ENCODE measurements around the gene MICAL3.
"Not testable (repeated sequence)": the region's sequence is repeated elsewhere in the genome, so short reads cannot be mapped to it uniquely, and the experiment has no call there.

The MICAL3 gene, protein sequence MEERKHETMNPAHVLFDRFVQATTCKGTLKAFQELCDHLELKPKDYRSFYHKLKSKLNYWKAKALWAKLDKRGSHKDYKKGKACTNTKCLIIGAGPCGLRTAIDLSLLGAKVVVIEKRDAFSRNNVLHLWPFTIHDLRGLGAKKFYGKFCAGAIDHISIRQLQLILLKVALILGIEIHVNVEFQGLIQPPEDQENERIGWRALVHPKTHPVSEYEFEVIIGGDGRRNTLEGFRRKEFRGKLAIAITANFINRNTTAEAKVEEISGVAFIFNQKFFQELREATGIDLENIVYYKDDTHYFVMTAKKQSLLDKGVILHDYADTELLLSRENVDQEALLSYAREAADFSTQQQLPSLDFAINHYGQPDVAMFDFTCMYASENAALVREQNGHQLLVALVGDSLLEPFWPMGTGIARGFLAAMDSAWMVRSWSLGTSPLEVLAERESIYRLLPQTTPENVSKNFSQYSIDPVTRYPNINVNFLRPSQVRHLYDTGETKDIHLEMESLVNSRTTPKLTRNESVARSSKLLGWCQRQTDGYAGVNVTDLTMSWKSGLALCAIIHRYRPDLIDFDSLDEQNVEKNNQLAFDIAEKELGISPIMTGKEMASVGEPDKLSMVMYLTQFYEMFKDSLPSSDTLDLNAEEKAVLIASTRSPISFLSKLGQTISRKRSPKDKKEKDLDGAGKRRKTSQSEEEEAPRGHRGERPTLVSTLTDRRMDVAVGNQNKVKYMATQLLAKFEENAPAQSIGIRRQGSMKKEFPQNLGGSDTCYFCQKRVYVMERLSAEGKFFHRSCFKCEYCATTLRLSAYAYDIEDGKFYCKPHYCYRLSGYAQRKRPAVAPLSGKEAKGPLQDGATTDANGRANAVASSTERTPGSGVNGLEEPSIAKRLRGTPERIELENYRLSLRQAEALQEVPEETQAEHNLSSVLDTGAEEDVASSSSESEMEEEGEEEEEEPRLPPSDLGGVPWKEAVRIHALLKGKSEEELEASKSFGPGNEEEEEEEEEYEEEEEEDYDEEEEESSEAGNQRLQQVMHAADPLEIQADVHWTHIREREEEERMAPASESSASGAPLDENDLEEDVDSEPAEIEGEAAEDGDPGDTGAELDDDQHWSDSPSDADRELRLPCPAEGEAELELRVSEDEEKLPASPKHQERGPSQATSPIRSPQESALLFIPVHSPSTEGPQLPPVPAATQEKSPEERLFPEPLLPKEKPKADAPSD (N-terminal part only)

DNA sequence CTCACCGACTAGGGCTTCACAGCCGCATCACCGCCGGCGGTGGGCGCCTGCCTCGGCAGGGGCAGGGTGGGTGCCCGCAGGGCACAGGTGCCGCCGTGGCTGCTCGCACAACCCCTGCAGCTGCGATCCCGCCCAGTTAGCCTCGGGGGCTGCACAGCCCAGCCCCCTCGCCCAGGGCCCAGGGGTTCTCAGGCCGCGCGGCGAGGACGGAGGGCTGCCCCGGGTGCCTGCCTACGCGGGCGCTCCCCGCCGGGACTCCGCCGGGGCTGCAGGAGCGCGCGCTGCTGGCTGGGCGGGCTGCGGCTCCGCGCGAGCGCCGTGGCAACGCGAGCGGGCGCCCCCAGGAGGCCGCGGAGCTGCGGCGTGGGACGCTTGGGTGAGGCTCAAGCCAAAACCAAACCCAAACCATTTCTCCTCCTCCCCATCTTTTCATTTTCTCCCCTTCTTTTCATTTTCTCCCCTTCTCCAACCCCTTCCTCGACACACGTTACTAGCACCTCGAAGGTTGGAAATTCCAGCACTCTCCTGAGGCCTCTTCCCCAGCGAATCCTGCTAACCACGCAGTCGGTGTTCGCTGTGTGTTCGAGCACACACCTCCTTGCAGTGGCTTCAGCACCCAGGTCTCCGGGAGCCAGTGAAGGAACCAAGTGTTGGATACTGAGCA, at the start of gene MICAL3:
Gene MICAL3 (minus strand): TSS at position 286 of the 664 bp plus-strand sequence. CDS start 117,749 bp downstream, outside the sequence.
- peak; percentile 66 for DNase-seq

DNA sequence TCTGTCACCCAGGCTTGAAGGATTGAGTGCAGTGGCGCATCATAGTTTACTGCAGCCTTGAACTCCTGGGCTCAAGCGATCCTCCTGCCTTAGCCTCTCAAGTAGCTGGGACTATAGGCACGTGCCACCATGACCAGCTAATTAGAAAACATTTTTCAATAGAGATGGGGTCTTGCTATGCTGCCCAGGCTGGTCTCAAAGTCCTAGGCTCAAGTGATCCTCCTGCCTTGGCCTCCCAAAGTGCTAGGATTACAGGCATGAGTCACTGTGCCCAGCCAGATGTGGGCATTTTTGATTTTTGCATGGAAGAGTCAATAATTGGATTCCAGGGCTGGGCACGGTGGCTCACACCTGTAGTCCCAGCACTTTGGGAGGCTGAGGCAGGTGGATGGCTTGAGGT, 49.6 kb upstream of the MICAL3 start:
- not testable (repeated sequence) for DNase-seq

DNA sequence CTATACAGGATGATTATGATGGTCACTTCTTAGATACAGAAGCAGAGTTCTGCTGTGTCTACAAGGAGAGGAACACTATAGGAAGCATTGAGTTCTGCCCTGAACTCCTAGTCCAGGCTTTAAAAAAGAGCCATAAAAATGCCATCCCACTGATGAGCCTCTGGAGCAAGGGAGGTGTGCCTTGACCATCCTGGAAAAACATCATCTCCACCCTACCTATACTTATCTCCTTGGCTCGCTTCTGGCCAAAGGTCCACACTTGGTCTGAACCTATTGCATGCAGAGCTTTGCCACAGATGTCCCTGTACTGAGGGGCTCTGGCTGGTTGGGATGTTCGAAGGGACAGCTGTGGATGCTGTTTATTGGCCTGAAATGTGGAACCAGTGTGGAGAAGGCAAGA, 49.1 kb upstream of the MICAL3 start:
- no peak for DNase-seq

DNA sequence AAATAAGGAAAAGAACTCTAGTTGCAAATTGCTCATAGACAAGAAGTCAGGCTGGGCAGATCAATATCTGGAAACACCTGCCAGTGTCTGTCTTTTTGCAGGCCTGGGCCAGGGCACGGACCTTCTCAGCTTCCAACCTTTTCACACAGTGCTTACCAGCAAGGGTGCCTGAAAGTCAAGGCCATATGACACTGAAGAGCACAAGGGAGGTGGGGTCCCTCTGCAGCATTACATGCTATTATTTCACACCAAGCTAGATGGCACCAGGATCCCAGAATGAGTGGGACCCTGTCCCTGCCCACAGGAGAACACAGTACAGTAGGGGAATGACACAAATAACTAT, 47.6 kb upstream of the MICAL3 start:
- no peak for DNase-seq

DNA sequence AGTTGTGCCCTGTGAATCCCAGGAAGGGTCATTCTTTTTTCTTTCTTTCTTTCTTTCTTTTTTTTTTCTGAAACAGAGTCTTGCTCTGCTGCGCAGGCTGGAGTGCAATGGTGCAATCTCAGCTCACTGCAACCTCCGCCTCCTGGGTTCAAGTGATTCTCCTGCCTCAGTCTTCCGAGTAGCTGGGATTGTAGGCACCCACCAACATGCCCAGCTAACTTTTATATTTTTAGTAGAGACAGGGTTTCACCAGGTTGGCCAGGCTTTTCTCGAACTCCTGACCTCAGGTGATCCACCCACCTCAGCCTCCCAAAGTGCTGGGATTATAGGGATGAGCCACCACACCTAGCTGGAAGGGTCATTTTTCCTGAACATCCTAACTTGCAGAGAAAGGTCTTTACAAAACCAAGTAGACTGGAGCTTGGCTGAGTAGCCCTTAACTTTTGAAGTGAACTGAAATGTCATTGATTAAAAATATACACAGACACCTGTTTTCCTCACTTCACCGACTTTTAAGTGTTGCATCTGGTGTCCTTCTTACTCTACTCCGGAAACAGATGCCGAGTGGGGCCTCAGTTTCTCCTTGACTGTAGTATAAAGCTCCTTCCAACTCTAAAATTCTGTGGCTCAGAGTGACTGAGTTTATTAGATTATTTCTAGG, 47.1 kb upstream of the MICAL3 start:
- DNase-seq: not testable (repeated sequence)

DNA sequence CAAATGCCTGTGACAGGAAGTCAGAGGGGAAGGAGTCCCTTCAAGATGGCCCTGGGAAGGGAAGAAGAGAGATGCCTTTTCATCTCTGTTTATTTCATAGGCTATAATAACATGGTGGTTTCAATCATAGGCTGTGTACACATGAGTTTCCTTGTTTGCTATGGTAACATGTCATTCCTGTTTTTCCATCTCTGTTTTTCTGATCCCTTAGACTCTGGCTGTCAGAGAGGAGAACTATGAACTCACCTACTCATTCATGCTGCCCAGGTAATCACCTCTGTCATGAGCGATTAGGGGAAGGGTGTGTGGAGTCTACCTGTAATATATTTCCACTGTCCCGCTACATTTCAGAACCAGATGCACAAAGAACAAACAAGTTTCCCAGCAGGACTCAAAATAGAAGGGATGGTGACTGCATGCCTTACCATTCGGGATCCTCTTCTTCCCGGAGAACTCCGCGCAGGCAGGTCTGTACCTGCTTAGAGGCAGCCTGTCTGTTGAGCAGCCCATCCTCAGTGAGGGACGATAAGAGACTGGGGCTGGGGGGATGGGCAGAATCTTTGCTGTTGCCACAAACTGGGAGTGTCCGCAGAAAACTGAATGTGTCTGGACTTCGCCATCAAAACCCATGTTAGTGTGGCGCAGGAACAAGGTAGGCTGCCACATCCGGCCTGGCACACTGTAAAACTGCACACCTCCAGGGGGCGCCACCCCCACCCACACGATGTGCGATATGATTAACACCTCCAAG, 46.4 kb upstream of the MICAL3 start:
- no peak for DNase-seq

DNA sequence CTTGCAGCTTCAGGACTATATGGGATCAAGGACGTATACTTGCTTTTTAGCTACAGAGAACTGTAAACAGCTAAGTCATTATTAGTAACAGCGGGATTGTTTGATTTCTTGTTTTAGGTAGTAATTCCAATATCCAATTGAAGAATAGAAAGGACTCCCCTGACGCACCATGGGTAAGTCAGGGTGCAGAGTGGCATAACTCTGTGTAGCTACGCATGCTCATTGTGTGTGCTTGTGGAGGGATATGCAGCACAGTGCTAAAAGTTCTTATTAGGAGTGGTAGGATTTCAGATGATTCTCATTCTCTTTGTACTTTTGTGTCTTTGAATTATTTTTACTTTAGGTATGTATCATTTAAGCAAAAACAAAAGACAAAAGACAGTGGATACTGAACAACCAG, 45.7 kb upstream of the MICAL3 start:
- DNase-seq: no peak

DNA sequence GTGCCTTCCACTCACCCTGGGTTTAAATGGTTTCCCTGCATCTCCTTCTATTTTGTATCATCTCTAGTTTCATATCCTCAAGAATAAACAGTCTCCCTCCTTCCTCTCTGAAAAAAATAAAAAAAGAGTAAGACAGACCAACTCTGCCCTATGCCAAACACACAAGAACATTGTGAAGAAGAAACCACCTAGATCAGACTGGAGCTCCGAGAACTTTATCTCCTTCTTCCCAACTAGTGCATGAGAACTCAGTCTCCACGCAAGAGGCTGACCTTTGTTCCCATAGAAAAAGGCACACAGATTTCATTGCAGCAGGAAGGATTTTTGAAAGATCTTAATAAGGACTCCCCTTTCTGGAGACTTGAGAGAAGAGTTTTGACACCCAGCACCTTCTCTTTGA, 44.7 kb upstream of the MICAL3 start:
- DNase-seq: no peak

DNA sequence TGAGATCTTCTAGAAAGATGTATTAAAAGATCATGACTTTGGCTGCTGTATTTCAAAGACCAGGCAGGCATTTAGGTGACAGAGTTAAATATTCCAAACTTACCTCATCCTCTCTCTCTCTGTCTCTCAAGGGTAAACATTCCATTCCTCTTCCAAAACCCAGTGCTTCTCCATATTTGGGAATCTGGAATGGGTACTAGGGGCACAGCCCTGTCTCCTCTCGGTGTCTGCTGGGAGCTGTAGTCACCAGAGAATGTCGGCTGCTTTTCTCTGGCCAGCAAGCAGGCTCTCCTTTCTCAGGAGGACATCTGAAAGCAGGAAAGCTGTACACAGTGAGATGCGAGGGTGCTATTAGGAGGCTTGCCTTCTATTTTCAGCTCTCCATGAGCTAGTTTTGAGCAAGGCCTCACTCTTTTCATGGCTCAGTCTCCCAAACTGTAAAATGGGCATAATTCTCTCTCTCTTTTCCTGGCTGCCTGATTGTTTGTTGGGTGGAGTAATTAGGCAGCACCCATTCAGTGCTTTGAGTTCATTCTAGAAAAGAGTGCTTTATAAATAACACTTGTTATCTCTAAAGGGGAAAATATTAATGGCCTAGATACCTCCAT, 44.1 kb upstream of the MICAL3 start:
- DNase-seq: no peak

DNA sequence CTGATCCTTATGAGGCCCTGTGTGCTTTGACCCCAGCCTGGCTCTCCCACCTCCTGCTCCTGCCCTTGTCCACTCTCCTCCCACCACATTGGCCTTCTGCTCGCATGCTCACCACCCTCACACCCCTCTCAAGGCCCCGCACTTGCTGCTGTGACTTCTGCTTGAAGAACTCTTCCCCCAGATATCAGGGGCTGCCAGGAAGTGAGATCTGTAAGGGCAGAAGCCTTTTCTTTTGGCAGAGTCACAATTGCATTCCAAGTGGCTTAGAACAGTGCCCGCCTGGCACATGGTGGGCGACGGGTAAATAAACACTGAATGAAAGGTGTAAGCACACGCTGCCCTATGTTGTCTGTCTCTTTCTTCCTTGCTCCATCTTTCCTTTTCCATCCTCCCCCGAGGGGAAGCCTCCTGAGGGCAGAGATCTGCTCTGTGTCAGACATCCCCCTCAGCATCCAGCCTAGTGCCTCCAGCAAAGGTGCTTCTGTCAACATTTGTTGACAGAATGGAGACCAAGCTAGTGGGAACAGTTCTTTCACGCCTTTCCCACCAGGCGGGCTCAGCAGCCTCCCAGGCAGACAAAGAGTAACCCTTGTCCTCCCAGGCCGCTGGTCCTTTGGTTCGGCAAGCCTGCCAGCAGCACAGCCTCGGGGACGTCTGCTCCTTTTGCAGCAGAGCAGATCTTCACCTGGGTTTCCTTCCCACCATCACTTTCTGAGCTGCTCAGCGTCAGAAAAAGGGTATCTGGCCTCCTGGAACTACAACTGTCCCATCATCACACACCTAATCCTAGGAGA, 43.4 kb upstream of the MICAL3 start:
- DNase-seq: no peak

DNA sequence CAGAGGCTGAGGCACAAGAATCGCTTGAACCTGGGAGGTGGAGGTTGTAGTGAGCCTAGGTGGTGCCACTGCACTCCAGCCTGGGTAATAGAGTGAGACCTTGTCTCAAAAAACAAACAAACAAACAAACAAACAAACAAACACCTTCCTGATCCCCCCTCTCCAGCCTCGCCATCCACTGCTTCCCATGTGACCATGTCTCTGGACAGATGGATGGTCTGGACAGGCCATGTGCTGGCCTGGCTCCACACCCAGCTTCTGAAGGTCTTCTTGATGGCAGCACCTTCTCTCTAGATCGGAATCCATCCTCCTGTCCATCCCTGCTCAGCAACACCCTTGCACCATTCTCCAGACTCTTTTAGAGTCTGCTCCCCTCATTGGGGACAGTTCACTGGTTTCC, 42.8 kb upstream of the MICAL3 start:
- no peak for DNase-seq

DNA sequence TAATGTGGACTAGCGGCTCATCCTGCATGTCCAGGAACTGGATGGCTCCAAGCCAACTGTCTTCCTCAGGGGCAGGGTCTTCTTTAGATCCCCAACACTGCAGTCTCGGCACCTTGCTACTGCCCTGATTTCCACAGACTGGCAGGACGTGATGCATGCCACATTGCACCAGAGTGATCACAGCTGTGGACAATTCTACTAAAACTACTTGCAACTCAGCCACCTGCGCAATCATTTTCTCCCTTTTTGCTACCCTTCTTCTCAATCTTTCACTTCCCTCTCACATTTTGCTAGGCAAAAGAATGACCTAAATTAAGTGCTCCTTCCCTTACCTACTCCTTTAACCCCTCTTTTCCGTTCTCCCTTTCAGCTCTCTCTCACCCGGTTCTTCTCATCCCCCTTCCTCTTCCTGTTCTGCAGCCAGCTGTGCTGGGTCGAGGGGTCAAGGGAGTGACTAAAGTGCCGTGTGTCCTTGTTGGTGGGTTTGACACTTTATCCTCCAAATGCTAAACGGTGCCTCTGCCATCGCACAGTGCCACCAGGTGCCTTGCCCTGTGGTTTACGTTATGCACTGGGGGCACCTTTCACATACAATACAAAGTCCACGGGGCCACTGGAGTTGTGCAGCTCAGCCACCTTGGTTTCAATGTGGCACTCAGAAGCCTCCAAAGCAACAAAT, 42.0 kb upstream of the MICAL3 start:
- no peak for DNase-seq

DNA sequence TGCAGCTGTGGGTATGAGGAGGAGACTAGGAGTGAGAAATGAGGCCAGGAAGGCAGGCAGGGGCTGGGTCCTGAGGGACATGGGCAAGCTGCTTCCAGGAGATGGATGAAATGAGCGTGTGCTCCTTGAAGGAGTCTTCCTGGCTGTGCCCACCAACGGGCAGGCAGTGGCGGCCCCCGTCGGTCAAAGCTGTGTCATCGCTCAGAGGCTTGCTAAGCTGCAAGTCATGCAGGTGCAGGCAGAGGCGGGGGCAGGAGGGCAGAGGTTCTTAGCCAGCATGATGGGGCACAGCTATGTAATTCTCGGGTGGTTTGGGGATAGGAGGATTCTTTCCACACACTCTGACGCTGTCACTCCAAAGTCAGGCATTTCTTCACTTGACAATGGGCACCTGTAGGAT, 40.9 kb upstream of the MICAL3 start:
- no peak for DNase-seq

DNA sequence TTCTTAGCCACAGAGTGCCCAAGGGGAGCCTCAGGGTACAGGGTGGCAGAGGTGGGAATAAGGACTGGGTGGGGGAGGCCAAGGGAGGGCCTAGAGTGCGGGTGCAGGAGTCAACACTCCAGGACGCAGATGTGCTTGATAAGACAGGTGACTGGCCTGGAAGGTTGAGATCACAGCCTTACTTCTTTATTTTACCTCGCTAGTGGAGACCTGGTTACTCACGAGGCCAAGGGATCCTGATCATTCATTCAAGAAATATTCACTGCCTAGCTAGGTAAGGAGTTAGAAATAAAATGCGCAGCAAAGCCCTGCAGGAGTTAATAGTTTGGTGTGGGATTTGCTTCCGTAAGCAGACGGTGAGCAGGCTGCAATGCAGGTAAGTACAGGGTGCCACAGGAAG, 40.3 kb upstream of the MICAL3 start:
- no peak for DNase-seq

DNA sequence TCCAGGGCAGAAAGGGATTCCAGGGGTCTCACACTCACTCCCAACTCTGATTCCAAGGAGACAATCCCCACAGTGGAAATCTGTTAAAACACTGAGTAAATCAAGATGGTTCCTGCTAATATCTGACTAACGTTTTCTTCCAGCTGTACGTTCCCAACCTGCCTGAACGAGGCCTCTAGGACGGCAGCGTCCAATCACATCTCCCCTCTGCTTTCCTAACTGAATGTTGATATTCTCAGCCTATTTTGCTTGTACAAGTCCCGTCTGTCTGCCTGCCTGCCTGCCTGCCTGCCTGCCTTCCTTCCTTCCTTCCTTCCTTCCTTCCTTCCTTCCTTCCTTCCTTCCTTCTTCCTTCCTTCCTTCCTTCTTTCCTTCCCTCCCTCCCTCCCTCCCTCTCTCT, 39.4 kb upstream of the MICAL3 start:
- not testable (repeated sequence) for DNase-seq

DNA sequence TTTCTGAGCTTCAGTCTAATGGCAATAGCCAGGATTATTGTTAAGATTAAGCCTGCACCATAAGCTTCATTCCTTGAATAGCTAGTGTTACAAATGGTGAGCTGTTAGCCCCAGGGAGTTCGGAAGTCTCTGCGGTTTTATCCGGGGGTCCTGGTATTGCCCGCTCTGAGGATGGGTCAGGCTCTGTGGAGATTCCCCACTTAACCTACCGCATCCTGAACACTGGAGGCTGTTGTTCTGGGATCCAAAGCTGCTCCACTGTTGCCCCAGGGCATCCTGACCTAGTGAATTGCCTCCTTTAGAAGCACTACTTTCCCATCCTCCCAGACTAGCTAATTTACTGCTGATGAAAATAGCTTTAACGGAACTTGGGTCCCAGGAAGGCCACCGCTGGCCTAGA, 38.9 kb upstream of the MICAL3 start:
- DNase-seq: no peak

DNA sequence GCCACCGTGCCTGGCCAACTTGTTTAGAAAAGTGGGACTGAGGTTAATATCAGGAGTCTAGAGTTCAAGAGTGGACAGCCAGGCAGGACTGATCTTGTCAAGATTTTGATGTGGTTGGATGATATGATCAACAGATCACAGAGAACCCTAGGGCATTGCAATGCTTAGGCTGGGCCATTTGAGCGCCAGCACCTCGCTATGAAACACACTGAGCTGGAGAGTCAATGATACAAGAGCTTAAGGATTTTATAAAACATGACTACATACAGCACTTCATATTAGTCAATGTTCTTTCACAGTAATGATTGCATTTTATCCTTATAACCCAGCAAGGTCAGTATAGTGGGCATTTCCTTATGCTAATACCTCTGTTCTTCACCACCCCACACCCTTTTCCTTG, 38.1 kb upstream of the MICAL3 start:
- no peak for DNase-seq

DNA sequence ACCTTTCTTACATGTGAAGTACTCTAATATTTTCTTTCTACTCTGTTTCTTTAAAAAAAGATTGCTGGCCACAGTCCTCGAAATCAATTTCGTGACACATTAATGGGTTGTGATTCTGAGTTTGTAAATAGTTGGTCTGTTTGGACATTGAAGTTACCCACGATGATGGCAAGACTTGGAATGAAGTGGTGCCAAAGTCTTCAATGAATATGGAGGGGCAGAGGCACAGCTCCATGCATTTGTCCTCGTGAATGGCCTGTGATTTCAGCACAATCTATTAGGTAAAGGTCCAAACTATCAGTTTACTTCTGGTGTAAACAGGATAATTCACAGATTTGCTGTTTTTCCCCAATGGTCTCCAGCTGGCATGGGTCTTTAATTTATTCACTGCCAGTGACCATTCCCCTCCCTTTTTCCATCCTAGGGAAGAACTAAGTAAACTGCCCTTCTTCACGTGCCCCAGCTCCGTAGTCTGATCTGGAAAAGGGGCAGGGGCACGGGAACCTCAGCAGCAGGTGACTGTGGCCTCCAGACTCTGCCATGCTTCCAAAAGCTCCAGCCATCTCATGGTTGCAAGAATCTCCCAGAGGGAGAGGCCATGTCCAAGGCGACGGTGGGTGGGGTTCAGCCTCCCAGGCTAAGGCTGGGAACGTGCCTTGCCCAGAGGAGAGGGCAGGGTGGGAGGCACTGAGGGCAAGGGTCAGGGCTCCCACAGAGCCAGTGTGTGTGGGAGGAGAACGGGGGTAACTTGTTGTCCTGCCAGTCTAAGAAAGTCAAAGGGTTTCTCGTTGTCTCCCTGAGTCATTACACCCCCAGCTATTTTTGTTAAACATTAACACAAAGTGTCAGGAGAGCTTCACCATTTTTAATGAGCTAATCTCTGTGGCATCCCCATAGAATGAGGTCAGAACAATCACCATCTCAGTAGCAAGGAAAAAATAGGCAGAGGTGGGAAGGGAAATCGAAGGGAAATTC, 36.6 kb upstream of the MICAL3 start:
- DNase-seq: no peak

Measured in CD4-positive, alpha-beta T cell treated with Interleukin-12 subunit alpha and Interleukin-12 subunit beta, for 1 hour (primary cell).